Measurements from ENCODE around the gene ST13.
"Not testable (repeated sequence)": the region's sequence is repeated elsewhere in the genome, so short reads cannot be mapped to it uniquely, and the experiment has no call there.

The ST13 gene

GRCh38 chr22:40856513-40857308, at the start of gene ST13, which contains the start of gene XPNPEP3:
Gene ST13, minus strand, starts transcription at chr22:40856639. Its CDS starts 99 bp downstream, at chr22:40856540.
Gene XPNPEP3, plus strand, starts transcription at chr22:40857148. Its CDS starts 34 bp downstream, at chr22:40857182.
- intact Hi-C loops (cut with DNase I) = loop anchor here (2.0 kb wide), 1 partner anchor 38 kb away; the partner anchor contains the start of gene SLC25A17
- DNase-seq = peak; percentile 92 to 98 (median 96)

GRCh38 chr22:40904101-40904500, 47.7 kb upstream of the ST13 start:
- no peak for DNase-seq
- intact Hi-C loops (cut with DNase I) = no loop called here

- DNase-seq = peak in 7 of 42 donors; percentile 5 to 47 (median 14)
- intact Hi-C loops (cut with DNase I) = no loop called here
These were observed 42.5 kb upstream of the ST13 start for GRCh38 chr22:40898850-40899357.

- no peak for DNase-seq
- intact Hi-C loops (cut with DNase I) = no loop called here
These were observed 38.0 kb upstream of the ST13 start for GRCh38 chr22:40894417-40894816.

GRCh38 chr22:40890881-40891280, 34.4 kb upstream of the ST13 start:
- intact Hi-C loops (cut with DNase I) = no loop called here
- no peak for DNase-seq

GRCh38 chr22:40889116-40889515, 32.7 kb upstream of the ST13 start:
- DNase-seq = no peak
- intact Hi-C loops (cut with DNase I) = no loop called here

GRCh38 chr22:40878922-40879321, 22.5 kb upstream of the ST13 start:
- intact Hi-C loops (cut with DNase I) = no loop called here
- DNase-seq = no peak

- intact Hi-C loops (cut with DNase I) = no loop called here
- DNase-seq = no peak
These were observed 21.0 kb upstream of the ST13 start for GRCh38 chr22:40877488-40877887.

GRCh38 chr22:40876907-40877306, 20.5 kb upstream of the ST13 start:
- DNase-seq = no peak
- intact Hi-C loops (cut with DNase I) = no loop called here

GRCh38 chr22:40875111-40875510, 18.7 kb upstream of the ST13 start:
- intact Hi-C loops (cut with DNase I) = no loop called here
- DNase-seq = no peak

GRCh38 chr22:40874016-40874415, 17.6 kb upstream of the ST13 start:
- no peak for DNase-seq
- intact Hi-C loops (cut with DNase I) = no loop called here

GRCh38 chr22:40868379-40868778, 11.9 kb upstream of the ST13 start:
- DNase-seq; intact Hi-C loops (cut with DNase I): not testable (repeated sequence)

- DNase-seq = no peak
- intact Hi-C loops (cut with DNase I) = no loop called here
These were observed 10.7 kb upstream of the ST13 start for GRCh38 chr22:40867109-40867508.

GRCh38 chr22:40862537-40862936, 6.1 kb upstream of the ST13 start:
- DNase-seq = no peak
- intact Hi-C loops (cut with DNase I) = no loop called here

- DNase-seq = no peak
- intact Hi-C loops (cut with DNase I) = no loop called here
These were observed 5.6 kb upstream of the ST13 start, which contains the start of gene DNAJB7 for GRCh38 chr22:40862013-40862412. Gene DNAJB7, minus strand, starts transcription at chr22:40862113. Its CDS starts 119 bp downstream, at chr22:40861994.

- intact Hi-C loops (cut with DNase I) = loop anchor here (2.0 kb wide), 1 partner anchor 39 kb away; the partner anchor contains the start of gene SLC25A17
- no peak for DNase-seq
These were observed 943 bp upstream of the ST13 start for GRCh38 chr22:40857309-40857855.

- peak in 10 of 42 donors; percentile 23 to 61 (median 34) for DNase-seq
- intact Hi-C loops (cut with DNase I) = loop anchor here (2.0 kb wide), 1 partner anchor 37 kb away; the partner anchor contains the start of gene SLC25A17
These were observed 393 bp downstream of the ST13 start for GRCh38 chr22:40855979-40856512.

GRCh38 chr22:40855071-40855978, 1.1 kb downstream of the ST13 start:
- intact Hi-C loops (cut with DNase I) = no loop called here
- no peak for DNase-seq

GRCh38 chr22:40853961-40854360, 2.5 kb downstream of the ST13 start:
- no peak for DNase-seq
- intact Hi-C loops (cut with DNase I) = no loop called here

Measured in head of caudate nucleus (tissue), 42 donors.